H1 (cell line): ENCODE measurements around the gene CLCF1. TPM values are rescaled to one million over a fixed set of nuclear protein-coding genes. Genes with fewer than 3 reads are reported as not detected.

Experiments
- CTCF ChIA-PET: fragments of 300-600 bp; sonication (Branson Sonifier 250); formaldehyde crosslinking; loops from one replicate; lab custom pipeline; 2021; ENCODE audit not compliant: partially characterized antibody; lab: Charles Lee
- POLR2A ChIA-PET: fragments of 300-600 bp; sonication (Branson Sonifier 250); formaldehyde crosslinking; loops from one replicate; lab custom pipeline; 2021; ENCODE audit warnings: inconsistent platforms; ENCODE audit not compliant: partially characterized antibody; lab: Charles Lee
- DNase-seq, 2 experiments: peaks; one replicate each; pipeline versions ENCODE4 v3.0.0 to v3.0.0-alpha.2; 2010 to 2022; ENCODE audit warnings: low spot score in 2 of 2, low read depth in 1 of 2, mixed read lengths in 1 of 2
- FAIRE-seq: peaks from 2 replicates; lab custom pipeline; 2011; peaks lifted over from hg19 to GRCh38; lab: Jason Lieb, UNC
- H2AFZ ChIP-seq: 2 replicates; pipeline ENCODE4 v1.8.1; 2012; ENCODE audit warnings: low read length, inconsistent platforms
- H2AK5ac ChIP-seq: 2 replicates; pipeline ENCODE4 v1.6.1; 2013; ENCODE audit warnings: low read depth, low read length
- H2BK120ac ChIP-seq: replicated peaks from 2 replicates; pipeline ENCODE3; 2013; ENCODE audit warnings: low read depth, low read length, inconsistent platforms
- H2BK12ac ChIP-seq: 2 replicates; pipeline ENCODE4 v1.6.1; 2013; ENCODE audit warnings: low read depth, low read length
- H2BK15ac ChIP-seq: 2 replicates; pipeline ENCODE4 v1.6.1; 2013; ENCODE audit warnings: low read length
- H2BK20ac ChIP-seq: 2 replicates; pipeline ENCODE4 v1.6.1; 2013; ENCODE audit warnings: low read length
- H2BK5ac ChIP-seq: 2 replicates; pipeline ENCODE4 v1.6.1; 2013; ENCODE audit warnings: low read depth, low read length
- H3K14ac ChIP-seq: 2 replicates; pipeline ENCODE4 v1.6.1; 2013; ENCODE audit warnings: inconsistent platforms; ENCODE audit not compliant: insufficient read length
- H3K18ac ChIP-seq: 2 replicates; pipeline ENCODE4 v1.6.1; 2013; ENCODE audit warnings: low read length; ENCODE audit errors: extremely low read depth
- H3K23ac ChIP-seq: 2 replicates; pipeline ENCODE4 v1.6.1; 2013; ENCODE audit warnings: inconsistent platforms; ENCODE audit not compliant: insufficient read length
- H3K23me2 ChIP-seq: 2 replicates; pipeline ENCODE4 v1.6.1; 2013; ENCODE audit warnings: low read depth, low read length
- H3K27ac ChIP-seq: 2 replicates; pipeline ENCODE4 v1.6.1; 2011; ENCODE audit warnings: low read depth, low read length, inconsistent platforms
- H3K27me3 ChIP-seq, 4 experiments: replicated peaks in 1 of 4; 1 replicate in 1 of 4; 2 replicates in 3 of 4; pipeline versions ENCODE4 v1.6.1 to v1.8.1; 2011 to 2013; ENCODE audit warnings: low read length in 3 of 4, mild to moderate bottlenecking in 3 of 4, inconsistent platforms in 2 of 4, mixed read lengths in 2 of 4, moderate library complexity in 1 of 4; ENCODE audit not compliant: control insufficient read depth in 3 of 4, insufficient read depth in 3 of 4; ENCODE audit errors: extremely low read depth in 1 of 4
- H3K36me3 ChIP-seq, 4 experiments: 2 replicates each; pipeline versions ENCODE4 v1.6.1 to v1.8.1; 2011 to 2013; ENCODE audit warnings: mild to moderate bottlenecking in 4 of 4, low read length in 3 of 4, moderate library complexity in 2 of 4, control low read depth in 1 of 4, inconsistent platforms in 1 of 4; ENCODE audit not compliant: insufficient read depth in 4 of 4, control insufficient read depth in 2 of 4
- H3K4ac ChIP-seq: replicated peaks from 2 replicates; pipeline ENCODE3; 2013; ENCODE audit warnings: low read length, low read depth, mixed read lengths, inconsistent platforms; ENCODE audit not compliant: insufficient read length
- H3K4me1 ChIP-seq, 4 experiments: replicated peaks in 1 of 4; 1 replicate in 1 of 4; 2 replicates in 3 of 4; pipeline versions ENCODE4 v1.6.1 to v1.8.1; 2011 to 2013; ENCODE audit warnings: low read length in 3 of 4, inconsistent platforms in 2 of 4, mixed read lengths in 1 of 4; ENCODE audit not compliant: insufficient read depth in 4 of 4, control insufficient read depth in 3 of 4
- H3K4me2 ChIP-seq, 2 experiments: 2 replicates each; pipeline versions ENCODE4 v1.6.1 to v1.8.1; 2011 to 2013; ENCODE audit warnings: low read depth in 2 of 2, low read length in 2 of 2, control low read depth in 1 of 2, inconsistent platforms in 1 of 2, mild to moderate bottlenecking in 1 of 2; ENCODE audit not compliant: insufficient read depth in 1 of 2
- H3K4me3 ChIP-seq, 4 experiments: fragments of 200-600, 300-600 bp in 1 of 4; sonication (generic), shearing (Covaris generic), sonication (Bioruptor Twin) in 1 of 4; 2 replicates each; pipeline versions ENCODE4 v1.5.1 to v1.8.1; 2011 to 2016; ENCODE audit warnings: low read length in 4 of 4, low read depth in 3 of 4, control low read depth in 2 of 4, inconsistent platforms in 2 of 4, mild to moderate bottlenecking in 2 of 4, mixed read lengths in 1 of 4, moderate library complexity in 1 of 4; ENCODE audit not compliant: insufficient read depth in 2 of 4; ENCODE audit errors: extremely low read depth in 1 of 4
- H3K56ac ChIP-seq: replicated peaks from 2 replicates; pipeline ENCODE3; 2013; ENCODE audit warnings: low read depth, mild to moderate bottlenecking, mixed read lengths, low read length, inconsistent platforms; ENCODE audit not compliant: insufficient read length
- H3K79me1 ChIP-seq: 2 replicates; pipeline ENCODE4 v1.6.1; 2013; ENCODE audit warnings: low read depth, low read length, control low read depth
- H3K79me2 ChIP-seq, 2 experiments: 2 replicates each; pipeline versions ENCODE4 v1.6.1 to v1.8.1; 2012 to 2013; ENCODE audit warnings: low read length in 2 of 2, mild to moderate bottlenecking in 2 of 2, inconsistent platforms in 1 of 2; ENCODE audit not compliant: insufficient read depth in 2 of 2, control insufficient read depth in 1 of 2
- H3K9ac ChIP-seq, 4 experiments: replicated peaks in 1 of 4; 1 replicate in 1 of 4; 2 replicates in 3 of 4; pipeline versions ENCODE4 v1.6.1 to v1.8.1; 2011 to 2013; ENCODE audit warnings: low read depth in 3 of 4, low read length in 3 of 4, control low read depth in 2 of 4, mild to moderate bottlenecking in 2 of 4, moderate library complexity in 2 of 4, inconsistent platforms in 1 of 4; ENCODE audit errors: extremely low read depth in 1 of 4
- H3K9me3 ChIP-seq, 2 experiments: 2 replicates each; pipeline versions ENCODE4 v1.6.1 to v1.8.1; 2012 to 2013; ENCODE audit warnings: mild to moderate bottlenecking in 2 of 2, moderate library complexity in 2 of 2, control low read depth in 1 of 2, inconsistent platforms in 1 of 2, low read depth in 1 of 2, low read length in 1 of 2, mixed read lengths in 1 of 2; ENCODE audit not compliant: insufficient read depth in 2 of 2
- H4K20me1 ChIP-seq, 2 experiments: replicated peaks in 1 of 2; 2 replicates each; pipeline versions ENCODE3 to v1.8.1; 2011 to 2013; ENCODE audit warnings: inconsistent platforms in 2 of 2, low read length in 2 of 2, mild to moderate bottlenecking in 1 of 2; ENCODE audit not compliant: insufficient read depth in 2 of 2, control insufficient read depth in 1 of 2
- H4K5ac ChIP-seq: 2 replicates; pipeline ENCODE4 v1.6.1; 2013; ENCODE audit warnings: low read length, low read depth, mixed read lengths, inconsistent platforms; ENCODE audit not compliant: insufficient read length
- H4K8ac ChIP-seq: 2 replicates; pipeline ENCODE4 v1.8.0; 2013; ENCODE audit warnings: mild to moderate bottlenecking, moderate library complexity, low read length, inconsistent platforms; ENCODE audit not compliant: insufficient read depth; ENCODE audit errors: extremely low read depth
- H4K91ac ChIP-seq: replicated peaks from 2 replicates; pipeline ENCODE3; 2013; ENCODE audit warnings: low read length, mixed read lengths, inconsistent platforms; ENCODE audit not compliant: insufficient read length
- GABPA ChIP-seq: IDR thresholded peaks from 2 replicates; pipeline ENCODE4 v1.6.1; 2011; ENCODE audit warnings: mild to moderate bottlenecking, low read length, moderate library complexity, borderline replicate concordance; ENCODE audit not compliant: insufficient read depth
- RAD21 ChIP-seq, 2 experiments: IDR thresholded peaks in 1 of 2; conservative IDR thresholded peaks in 1 of 2; 2 replicates each; pipeline ENCODE4 v1.6.1; 2011; ENCODE audit warnings: low read depth in 2 of 2, low read length in 2 of 2, improper control_type of control experiment in 1 of 2, inconsistent platforms in 1 of 2, mild to moderate bottlenecking in 1 of 2, moderate library complexity in 1 of 2
- SIRT6 ChIP-seq: IDR thresholded peaks from one replicate; pipeline ENCODE4 v1.7.1; 2012; ENCODE audit warnings: low read length, inconsistent platforms
- SUZ12 ChIP-seq: fragments of 200-600 bp; sonication (generic); IDR thresholded peaks from 2 replicates; pipeline ENCODE4 v1.6.1; 2012; ENCODE audit warnings: mild to moderate bottlenecking, inconsistent platforms, low read length, moderate library complexity, mixed read lengths
- YY1 ChIP-seq: IDR thresholded peaks from 2 replicates; pipeline ENCODE4 v1.6.1; 2011; ENCODE audit warnings: low read depth, mild to moderate bottlenecking, low read length
- WGBS, 2 experiments: shearing (Covaris generic) in 1 of 2; methylation state at CpG; one replicate each; pipeline versions ENCODE4 v1.1.6 to v1.1.7; 2013 to 2015; ENCODE audit warnings: low lambda C conversion rate in 2 of 2, mixed read lengths in 2 of 2, inconsistent platforms in 1 of 2, low coverage in 1 of 2, missing lambda C conversion rate in 1 of 2; ENCODE audit not compliant: insufficient replicate concordance in 2 of 2, insufficient coverage in 1 of 2, insufficient read length in 1 of 2; ENCODE audit errors: extremely low coverage in 1 of 2, missing lambda C conversion rate in 1 of 2; 5-methylcytosine and 5-hydroxymethylcytosine counted together
- polyA plus RNA-seq, 7 experiments: library from polyadenylated mRNA; depleted of rRNA in 3 of 7; stranded (reverse) in 5 of 7; unstranded in 2 of 7; fragments of >200 nt in 5 of 7; fragments of 200-250 nt in 2 of 7; gene quantifications; 1 replicate in 5 of 7; 2 replicates in 1 of 7; 4 replicates in 1 of 7; pipeline versions ENCODE4 v1.2.1 to v1.2.3, GENCODE V29; 2011 to 2013; ENCODE audit warnings: missing spikeins in 2 of 7, mixed read lengths in 2 of 7
- total RNA-seq: library from RNA; stranded (reverse); fragmentation: NEBNext Ultra II Directional; extraction: Animal tissue kit (Norgen Biotek cat#: 25700); gene quantifications from 2 replicates; pipeline ENCODE4 v1.2.1, GENCODE V29; 2021
- TF ChIP-seq, protein P1 (sequence below), 3 experiments: IDR thresholded peaks; 1 replicate in 2 of 3; 2 replicates in 1 of 3; pipeline versions ENCODE4 v1.5.1 to v1.6.1; 2011; ENCODE audit warnings: low read length in 3 of 3, mild to moderate bottlenecking in 3 of 3, inconsistent platforms in 2 of 3, low read depth in 1 of 3, moderate library complexity in 1 of 3; ENCODE audit not compliant: insufficient read depth in 1 of 3; ENCODE audit errors: control extremely low read depth in 1 of 3
- TF ChIP-seq, protein P2 (sequence below): IDR thresholded peaks from 2 replicates; pipeline ENCODE4 v1.6.1; 2011; ENCODE audit warnings: low read depth, mild to moderate bottlenecking, low read length; ENCODE audit not compliant: insufficient read depth

The CLCF1 gene
- total and polyA plus RNA-seq, 2 of the 8 experiments (the other 6 are each of a cell fraction or from before 2014, with no cell fraction given) = 0.32 to 1.2 TPM

DNA sequence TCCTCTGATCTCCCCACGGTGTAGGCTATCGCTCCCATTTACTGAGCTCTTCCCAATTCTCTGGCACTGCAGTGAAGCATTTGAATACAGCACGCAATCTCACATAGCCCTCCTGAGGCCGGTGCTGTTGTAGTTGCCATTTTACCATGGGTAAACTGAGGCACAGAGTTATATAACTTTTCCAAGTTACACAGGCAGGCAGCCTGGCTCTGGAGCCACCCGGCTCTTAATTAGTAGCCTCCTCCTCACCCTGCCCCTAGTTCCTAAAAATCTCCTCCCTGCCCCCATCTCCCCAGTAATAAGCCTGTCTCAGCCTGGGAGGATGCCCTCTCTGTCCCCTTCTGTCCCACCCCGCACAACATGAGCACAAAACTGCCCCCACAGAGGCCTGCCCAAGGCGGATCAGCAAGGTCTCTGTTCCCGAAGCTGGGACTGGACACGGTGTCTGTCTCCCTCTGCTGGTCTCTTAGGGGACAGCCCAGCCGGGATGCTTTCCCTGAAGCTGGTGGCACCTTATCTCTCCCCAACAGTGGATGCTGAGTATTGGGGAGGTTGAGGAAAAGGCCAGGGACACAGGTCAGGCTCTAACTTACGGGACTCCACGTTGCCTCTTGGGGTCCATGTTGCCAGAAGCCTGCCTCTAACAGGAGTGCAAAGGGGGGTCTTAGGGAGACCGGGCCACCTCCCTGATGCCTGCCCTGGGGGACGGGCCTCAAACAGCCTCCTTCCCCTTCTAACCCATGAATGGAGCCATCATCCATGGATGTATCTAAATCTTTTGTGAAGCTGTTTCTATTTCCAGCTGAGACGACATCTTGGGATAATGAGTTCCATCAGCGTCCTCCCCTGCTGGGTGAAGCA, 9.1 kb upstream of the CLCF1 start:
- Histone ChIP-seq H3K4me1 (peaks cover 0 to 11% (median 5%) of the 10 kb centered on the region in 4 experiments; a peak in 5 of 7 replicates), H2BK15ac (0 out of 2 replicates have a peak overlapping the region, but pooled peaks have one; percentile 75), H2BK5ac (no peak overlapping the region), H2AFZ (no peak overlapping the region), H3K4ac (no peak overlapping the region), H3K56ac (no peak overlapping the region), H3K4me2 (no peak overlapping the region; a peak in 1 of 4 replicates), H3K27ac (no peak overlapping the region), H3K18ac (peak overlapping the region; percentile 6; the same call in 1 of the 2 replicates), H4K5ac (no peak overlapping the region), H3K23ac (no peak overlapping the region), H3K36me3 (no peaks in the 10 kb centered on the region), H2BK20ac (no peak overlapping the region), H4K8ac (no peak overlapping the region), H3K14ac (no peak overlapping the region), H3K23me2 (no peaks in the 10 kb centered on the region), H2BK12ac (no peak overlapping the region), H2AK5ac (no peak overlapping the region), H3K27me3 (peaks cover 0 to 16% (median 10%) of the 10 kb centered on the region in 4 experiments; a peak in 5 of 7 replicates), H3K9me3 (no peaks in the 10 kb centered on the region), H3K9ac (no peak overlapping the region), H4K20me1 (peaks cover 0 to 2% of the 10 kb centered on the region in 2 experiments), H3K4me3 (no peak overlapping the region), H4K91ac (no peak overlapping the region), H3K79me2 (no peaks in the 10 kb centered on the region), H2BK120ac (no peak overlapping the region), H3K79me1 (no peaks in the 10 kb centered on the region)
- FAIRE-seq (peak; percentile 32), DNase-seq (peak in 1 of 2 experiments; percentile 94)
- POLR2A ChIA-PET = interaction anchor here (0.6 to 3.1 kb wide), 12 partner anchors 9 to 312 kb away, joined by 3 to 6 read pairs (median 3); partner anchors contain the start of genes CLCF1, POLD4 and PPP1CA
- WGBS, 2 experiments = 38% methylated on average over 16 of the region's 16 CpGs; no CpG with 5 or more reads in 1 of the 2 experiments
- CTCF ChIA-PET = interaction anchor here (0.5 to 34.8 kb wide), 45 partner anchors 9 to 330 kb away, joined by 3 to 1305 read pairs (median 4); partner anchors contain the start of genes CABP4, CLCF1, POLD4 and PPP1CA
- 0 out of 2 replicates have a peak, but pooled peaks have one; percentile 11 for TF ChIP-seq YY1
- TF ChIP-seq SIRT6 = no peak
- TF ChIP-seq, protein P1, sequence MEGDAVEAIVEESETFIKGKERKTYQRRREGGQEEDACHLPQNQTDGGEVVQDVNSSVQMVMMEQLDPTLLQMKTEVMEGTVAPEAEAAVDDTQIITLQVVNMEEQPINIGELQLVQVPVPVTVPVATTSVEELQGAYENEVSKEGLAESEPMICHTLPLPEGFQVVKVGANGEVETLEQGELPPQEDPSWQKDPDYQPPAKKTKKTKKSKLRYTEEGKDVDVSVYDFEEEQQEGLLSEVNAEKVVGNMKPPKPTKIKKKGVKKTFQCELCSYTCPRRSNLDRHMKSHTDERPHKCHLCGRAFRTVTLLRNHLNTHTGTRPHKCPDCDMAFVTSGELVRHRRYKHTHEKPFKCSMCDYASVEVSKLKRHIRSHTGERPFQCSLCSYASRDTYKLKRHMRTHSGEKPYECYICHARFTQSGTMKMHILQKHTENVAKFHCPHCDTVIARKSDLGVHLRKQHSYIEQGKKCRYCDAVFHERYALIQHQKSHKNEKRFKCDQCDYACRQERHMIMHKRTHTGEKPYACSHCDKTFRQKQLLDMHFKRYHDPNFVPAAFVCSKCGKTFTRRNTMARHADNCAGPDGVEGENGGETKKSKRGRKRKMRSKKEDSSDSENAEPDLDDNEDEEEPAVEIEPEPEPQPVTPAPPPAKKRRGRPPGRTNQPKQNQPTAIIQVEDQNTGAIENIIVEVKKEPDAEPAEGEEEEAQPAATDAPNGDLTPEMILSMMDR (IDR thresholded peaks at IDR 0.05; ENCODE audit: control extremely low read depth in 1 of 3, insufficient read depth in 1 of 3, low read depth in 1 of 3, low read length in 3 of 3) = peak; percentile 95 to 99 (median 98)
- TF ChIP-seq RAD21 (IDR thresholded peaks at IDR 0.05 in 1 of 2, conservative IDR thresholded peaks at IDR 0.05 in 1 of 2; ENCODE audit: low read depth in 2 of 2, low read length in 2 of 2) = peak; percentile 99 to 100
- TF ChIP-seq, protein P2, sequence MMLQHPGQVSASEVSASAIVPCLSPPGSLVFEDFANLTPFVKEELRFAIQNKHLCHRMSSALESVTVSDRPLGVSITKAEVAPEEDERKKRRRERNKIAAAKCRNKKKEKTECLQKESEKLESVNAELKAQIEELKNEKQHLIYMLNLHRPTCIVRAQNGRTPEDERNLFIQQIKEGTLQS = no peak
- TF ChIP-seq GABPA = peak; percentile 65; the same call in 1 of the 2 replicates
- no peak for TF ChIP-seq SUZ12
